T-helper 22 cell (primary cell): ENCODE measurements around the gene CDK5RAP1.

Experiments
- DNase-seq: peaks from one replicate; pipeline ENCODE4 v3.0.0-alpha.2; 2020; ENCODE audit warnings: low read depth

CDK5RAP1 gene

DNA sequence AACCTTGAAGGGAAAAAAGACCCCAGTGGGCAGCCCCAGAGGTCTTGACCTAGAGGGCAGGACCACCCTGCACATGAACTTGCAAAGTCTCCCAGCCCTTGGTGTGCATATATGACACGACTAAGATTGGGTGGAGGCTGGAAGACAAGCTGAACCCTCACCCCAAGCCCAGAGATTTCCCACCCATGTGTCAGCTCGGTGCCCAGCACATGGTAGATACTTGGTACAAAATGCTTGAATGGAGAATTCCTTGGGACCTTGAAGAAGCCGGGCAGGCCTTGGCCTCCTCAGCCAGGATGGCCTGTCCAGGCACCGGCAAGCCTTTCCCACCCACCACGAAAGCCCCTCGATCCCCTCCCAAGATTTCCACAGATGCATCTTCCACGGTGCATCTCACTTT, 67.7 kb downstream of the CDK5RAP1 start:
- no peak for DNase-seq

GRCh38 chr20:33332905-33333456, 68.3 kb downstream of the CDK5RAP1 start:
- DNase-seq, result no peak

GRCh38 chr20:33328157-33329137, 72.9 kb downstream of the CDK5RAP1 start:
- DNase-seq, result no peak

GRCh38 chr20:33325350-33325749, 76.0 kb downstream of the CDK5RAP1 start:
- DNase-seq, result no peak

- DNase-seq, result no peak
Observed at GRCh38 chr20:33323236-33323635, 78.1 kb downstream of the CDK5RAP1 start.

DNA sequence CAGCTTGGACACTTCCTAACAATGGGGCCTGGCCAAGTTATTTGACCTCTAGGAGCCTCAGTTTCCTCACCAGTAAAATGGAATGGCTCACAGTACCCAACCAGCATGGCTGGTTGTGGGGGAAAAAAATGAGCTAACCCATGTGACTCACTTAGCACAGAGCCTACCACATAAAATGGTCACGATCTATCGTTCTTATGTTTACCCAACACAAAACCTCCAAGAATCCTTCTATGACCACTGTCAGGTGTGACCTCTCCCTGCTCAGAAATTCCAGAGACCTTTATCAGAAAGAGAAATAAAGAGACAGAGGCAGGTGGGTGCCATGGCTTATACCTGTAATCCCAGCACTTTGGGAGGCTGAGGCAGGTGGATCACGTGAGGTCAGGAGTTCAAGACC, 78.9 kb downstream of the CDK5RAP1 start:
- no peak for DNase-seq

DNA sequence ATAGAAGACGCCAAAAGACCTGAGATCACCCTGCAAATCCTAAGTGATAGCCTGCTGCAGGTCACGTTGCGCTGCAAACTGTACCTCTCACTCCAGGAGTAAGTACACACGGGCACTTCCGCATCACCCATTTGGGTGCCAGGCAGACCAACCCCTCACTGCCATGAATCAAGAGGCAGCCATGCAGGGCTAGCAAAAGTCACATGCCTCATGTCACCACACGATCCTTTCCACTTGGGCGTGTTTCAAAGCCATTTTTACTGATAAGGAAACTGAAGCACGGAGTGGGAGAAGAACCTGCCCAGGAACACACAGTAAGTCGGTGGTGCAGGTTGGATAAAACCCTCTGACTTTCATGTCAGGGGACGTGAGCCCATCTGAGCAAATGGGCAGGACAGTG, 81.3 kb downstream of the CDK5RAP1 start:
- no peak for DNase-seq

DNA sequence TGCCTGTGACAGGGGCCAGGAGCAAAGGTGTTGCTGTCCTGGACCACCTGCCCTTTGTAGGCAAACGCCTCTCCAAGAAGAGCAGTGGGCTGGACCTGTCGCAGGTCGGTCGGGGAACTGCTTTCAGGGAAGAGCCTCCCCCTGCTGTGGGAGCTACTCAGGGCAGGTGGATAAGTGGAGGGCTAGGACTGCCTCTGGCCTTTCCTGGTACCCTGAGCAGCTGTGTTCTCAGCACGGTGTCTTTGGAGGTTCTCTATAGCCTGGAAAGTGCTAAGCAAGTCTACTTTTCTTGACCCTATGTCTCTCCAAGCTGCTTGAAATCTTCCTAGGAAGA, 83.3 kb downstream of the CDK5RAP1 start:
- no peak for DNase-seq

- DNase-seq, result no peak
Observed at GRCh38 chr20:33317424-33318095, 83.8 kb downstream of the CDK5RAP1 start.

DNA sequence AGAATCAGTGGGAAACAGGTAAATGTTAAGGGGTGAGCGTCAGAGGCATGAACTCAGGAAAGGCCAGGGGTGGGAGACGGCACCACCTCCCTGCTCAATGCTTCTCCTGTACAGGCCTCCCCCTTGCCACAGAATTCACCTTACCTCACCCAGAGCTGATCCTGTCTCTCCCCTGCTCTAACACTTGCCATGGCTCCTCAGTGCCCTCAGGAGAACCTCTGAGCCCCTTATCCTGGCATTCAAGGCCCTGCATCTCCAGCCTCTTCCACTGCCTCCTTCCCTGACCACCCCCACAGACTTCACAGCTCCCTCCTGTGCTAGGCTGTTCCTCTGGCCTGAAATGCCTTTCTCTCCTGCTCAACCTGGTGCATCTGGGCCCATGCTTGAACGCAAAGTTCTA, 84.4 kb downstream of the CDK5RAP1 start:
- no peak for DNase-seq

DNA sequence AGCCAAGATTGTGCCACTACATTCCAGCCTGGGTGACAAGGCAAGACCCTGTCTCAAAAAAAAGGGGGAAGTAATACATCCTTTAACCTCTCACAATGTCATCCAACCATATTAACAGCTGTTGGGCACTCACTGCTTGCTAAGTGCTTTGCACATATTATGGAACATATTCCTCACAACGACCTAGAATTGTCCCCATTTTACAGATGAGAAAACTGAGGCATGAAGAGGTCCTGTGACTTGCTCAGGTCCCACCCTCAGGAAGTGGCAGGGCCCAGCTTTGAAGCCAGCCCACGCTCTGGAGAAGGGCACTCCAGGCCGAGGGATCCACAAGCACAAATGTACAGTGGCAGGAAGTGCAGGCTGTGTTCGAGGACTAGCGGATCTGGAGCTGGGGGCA, 85.0 kb downstream of the CDK5RAP1 start:
- DNase-seq, result no peak

- no peak for DNase-seq
Observed at GRCh38 chr20:33313686-33314314, 87.5 kb downstream of the CDK5RAP1 start.

- no peak for DNase-seq
Observed at GRCh38 chr20:33312583-33312982, 88.7 kb downstream of the CDK5RAP1 start.

DNA sequence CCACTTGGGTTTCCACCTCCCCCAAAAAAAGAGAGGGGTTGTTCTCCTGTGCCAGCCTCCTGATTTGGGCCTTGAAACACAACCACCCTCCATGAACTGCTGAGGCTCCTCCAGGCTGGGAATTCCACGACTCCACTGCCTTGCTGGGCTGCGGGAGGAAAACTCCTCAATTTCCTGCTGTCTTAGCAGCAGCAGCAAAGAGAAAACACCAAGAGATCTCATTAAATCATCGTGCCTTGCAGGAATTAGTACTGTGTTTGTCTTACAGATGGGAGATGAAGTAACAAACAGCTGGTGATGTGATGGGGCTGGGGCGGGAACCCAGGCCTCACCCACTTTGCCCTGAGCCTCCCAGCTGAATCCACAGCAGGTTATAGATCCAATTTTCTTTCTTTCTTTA, 89.3 kb downstream of the CDK5RAP1 start:
- DNase-seq, result no peak

DNA sequence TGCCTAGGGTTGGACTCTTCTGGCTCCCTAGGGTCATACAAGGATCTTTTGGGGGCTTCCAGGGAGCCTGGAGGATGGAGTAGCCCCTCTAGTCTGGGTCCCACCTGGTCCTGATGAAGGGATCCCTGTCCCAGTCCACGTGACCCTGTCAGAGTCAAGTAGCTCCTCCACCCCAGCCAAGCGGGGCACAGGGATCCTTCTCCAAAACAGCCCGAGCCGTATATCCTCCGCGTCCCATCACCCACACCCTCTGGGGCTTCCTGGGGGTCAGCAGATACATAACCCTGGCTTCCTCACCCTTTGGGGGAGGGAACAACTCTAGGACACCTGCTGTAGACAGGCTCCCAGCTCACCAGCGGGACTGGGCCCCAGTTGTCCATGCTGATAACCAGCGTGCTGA, 90.3 kb downstream of the CDK5RAP1 start:
- no peak for DNase-seq

GRCh38 chr20:33310327-33310899, 90.9 kb downstream of the CDK5RAP1 start:
- DNase-seq, result no peak

DNA sequence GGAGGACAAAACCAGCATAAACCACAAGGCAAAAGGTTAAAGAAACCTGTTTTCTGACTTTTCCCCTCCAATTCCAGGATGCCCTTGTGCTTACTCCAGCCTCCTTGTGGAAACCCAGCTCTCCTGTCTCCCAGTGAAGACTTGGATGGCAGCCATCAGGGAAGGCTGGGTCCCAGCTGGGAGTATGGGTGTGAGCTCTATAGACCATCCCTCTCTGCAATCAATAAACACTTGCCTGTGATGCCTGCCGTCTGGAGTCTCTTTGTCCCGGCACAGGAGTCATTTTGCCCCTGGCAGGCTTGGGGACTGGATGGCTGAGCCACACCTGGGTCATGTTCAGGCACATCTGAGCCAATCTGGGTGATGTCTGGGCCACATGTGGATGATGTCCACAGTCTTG, 91.7 kb downstream of the CDK5RAP1 start:
- no peak for DNase-seq
